Left colon (tissue), 2 donors: ENCODE data around the gene NPAS1. TPM values are rescaled to one million over a fixed set of nuclear protein-coding genes. Genes with fewer than 3 reads are reported as not detected.
A peak's percentile ranks its signal among the peaks of the same experiment; 100 is the strongest.

Source experiments
- ATAC-seq: fragments of 200-7000 bp; cut with Tn5 transposase; one replicate; pipeline ENCODE4 v1.9.1; 2020; ENCODE audit warnings: mild to moderate bottlenecking, moderate library complexity
- DNase-seq, 2 donors: peaks; one replicate each; pipeline ENCODE4 v3.0.0-alpha.2; 2020
- intact Hi-C, 2 donors: fragments of 100-400 bp; cut with DNase I in 1 of 2; cut with micrococcal nuclease in 1 of 2; formaldehyde crosslinking; loops; one replicate each; pipeline versions ENCODE4 v1.11.2 to v1.14.0; 2022; cut with DNase I, micrococcal nuclease
- total RNA-seq, 2 donors: library from RNA; stranded (reverse); fragmentation: NEBNext Ultra II Directional; extraction: Animal tissue kit (Norgen Biotek cat#: 25700); gene quantifications; one replicate each; pipeline ENCODE4 v1.2.1, GENCODE V29; 2021
- donor health status: DM: no; HTN: no; CAD: no.
- donor health status: DM: yes; HTN: yes; CAD: no.

Gene NPAS1
- total RNA-seq, 2 donors from 2014 or later: 0.37 to 1.6 TPM

DNA sequence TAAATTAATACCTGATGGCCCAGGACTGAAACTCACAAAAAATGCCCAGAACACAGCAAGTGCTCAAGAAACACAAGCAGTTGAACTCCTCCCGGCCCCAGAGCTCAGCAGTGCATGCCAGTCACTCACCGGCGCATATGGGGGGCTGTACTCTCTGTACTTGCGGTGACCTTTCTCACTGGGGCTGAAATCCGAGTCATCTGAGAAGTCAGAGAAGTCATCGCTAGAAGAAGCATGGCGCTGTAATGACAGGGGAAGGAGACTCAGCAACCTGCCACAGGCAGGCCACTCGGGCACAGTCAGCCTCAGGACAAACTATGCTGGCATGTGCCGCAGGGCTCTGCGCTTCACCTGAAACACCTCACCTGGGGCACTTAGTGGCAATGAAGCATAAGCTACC, 74.2 kb downstream of the NPAS1 start:
- intact Hi-C loops: no loop called here
- ATAC-seq (no peak), DNase-seq (no peak)

GRCh38 chr19:47094557-47095475, 75.2 kb downstream of the NPAS1 start:
- ATAC-seq: peak; percentile 52
- peak; percentile 70 to 73 for DNase-seq
- intact Hi-C loops: no loop called here

Other genes with a start within 250 kb of the NPAS1 start
- 100 to 1,000 TPM in 1 of 2 donors, 10 to 100 TPM in 1; 88.5 to 145 TPM for gene SLC1A5, start 231.2 kb upstream of the NPAS1 start, total RNA-seq
- gene AP2S1, start 169.0 kb upstream of the NPAS1 start, total RNA-seq: 100 to 1,000 TPM; 123 to 138 TPM
- gene ARHGAP35, start 158.8 kb upstream of the NPAS1 start, total RNA-seq: 10 to 100 TPM; 65.8 to 73.1 TPM
- gene TMEM160, start 28.8 kb downstream of the NPAS1 start, total RNA-seq: 10 to 100 TPM; 27.6 to 33.1 TPM
- 10 to 100 TPM; 45.8 to 47.0 TPM for gene ZC3H4, start 93.9 kb downstream of the NPAS1 start, total RNA-seq
- gene SAE1, start 111.0 kb downstream of the NPAS1 start, total RNA-seq: 10 to 100 TPM; 58.4 to 60.7 TPM
- gene BBC3, start 211.4 kb downstream of the NPAS1 start, total RNA-seq: 10 to 100 TPM; 18.9 to 32.9 TPM
- gene CCDC9, start 236.7 kb downstream of the NPAS1 start, total RNA-seq: 10 to 100 TPM; 28.0 to 36.7 TPM